ENCODE data around the gene NDUFV1.
A peak's percentile ranks its signal among the peaks of the same experiment; 100 is the strongest.

Gene NDUFV1

GRCh38 chr11:67607507-67607906 lies 771 bp downstream of the NDUFV1 start:
- DNase-seq (ENCODE audit: low read depth): no peak
- TF ChIP-seq, protein P1, sequence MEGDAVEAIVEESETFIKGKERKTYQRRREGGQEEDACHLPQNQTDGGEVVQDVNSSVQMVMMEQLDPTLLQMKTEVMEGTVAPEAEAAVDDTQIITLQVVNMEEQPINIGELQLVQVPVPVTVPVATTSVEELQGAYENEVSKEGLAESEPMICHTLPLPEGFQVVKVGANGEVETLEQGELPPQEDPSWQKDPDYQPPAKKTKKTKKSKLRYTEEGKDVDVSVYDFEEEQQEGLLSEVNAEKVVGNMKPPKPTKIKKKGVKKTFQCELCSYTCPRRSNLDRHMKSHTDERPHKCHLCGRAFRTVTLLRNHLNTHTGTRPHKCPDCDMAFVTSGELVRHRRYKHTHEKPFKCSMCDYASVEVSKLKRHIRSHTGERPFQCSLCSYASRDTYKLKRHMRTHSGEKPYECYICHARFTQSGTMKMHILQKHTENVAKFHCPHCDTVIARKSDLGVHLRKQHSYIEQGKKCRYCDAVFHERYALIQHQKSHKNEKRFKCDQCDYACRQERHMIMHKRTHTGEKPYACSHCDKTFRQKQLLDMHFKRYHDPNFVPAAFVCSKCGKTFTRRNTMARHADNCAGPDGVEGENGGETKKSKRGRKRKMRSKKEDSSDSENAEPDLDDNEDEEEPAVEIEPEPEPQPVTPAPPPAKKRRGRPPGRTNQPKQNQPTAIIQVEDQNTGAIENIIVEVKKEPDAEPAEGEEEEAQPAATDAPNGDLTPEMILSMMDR (IDR thresholded peaks at IDR 0.05; ENCODE audit: low read depth, low read length, missing control alignments): no peak
- H3K4me3 ChIP-seq (ENCODE audit: low read depth, low read length): peak overlapping the region; percentile 94

GRCh38 chr11:67608486-67608885 lies 1.8 kb downstream of the NDUFV1 start:
- TF ChIP-seq, protein P1 (IDR thresholded peaks at IDR 0.05; ENCODE audit: low read depth, low read length, missing control alignments): no peak
- no peak for DNase-seq (ENCODE audit: low read depth)
- no peak overlapping the region for H3K4me3 ChIP-seq (ENCODE audit: low read depth, low read length)

- TF ChIP-seq, protein P1 (IDR thresholded peaks at IDR 0.05; ENCODE audit: low read depth, low read length, missing control alignments): no peak
- DNase-seq (ENCODE audit: low read depth): no peak
- no peak overlapping the region for H3K4me3 ChIP-seq (ENCODE audit: low read depth, low read length)
Measured at GRCh38 chr11:67609316-67609715, 2.6 kb downstream of the NDUFV1 start.

GRCh38 chr11:67610302-67610868 lies 3.6 kb downstream of the NDUFV1 start:
- no peak for DNase-seq (ENCODE audit: low read depth)
- no peak overlapping the region for H3K4me3 ChIP-seq (ENCODE audit: low read depth, low read length)
- TF ChIP-seq, protein P1 (IDR thresholded peaks at IDR 0.05; ENCODE audit: low read depth, low read length, missing control alignments): no peak

- H3K4me3 ChIP-seq (ENCODE audit: low read depth, low read length): no peak overlapping the region
- TF ChIP-seq, protein P1 (IDR thresholded peaks at IDR 0.05; ENCODE audit: low read depth, low read length, missing control alignments): no peak
- DNase-seq (ENCODE audit: low read depth): no peak
Measured at GRCh38 chr11:67611165-67611564, 4.4 kb downstream of the NDUFV1 start.

- H3K4me3 ChIP-seq (ENCODE audit: low read depth, low read length): no peak overlapping the region
- TF ChIP-seq, protein P1 (IDR thresholded peaks at IDR 0.05; ENCODE audit: low read depth, low read length, missing control alignments): no peak
- DNase-seq (ENCODE audit: low read depth): no peak
Measured at GRCh38 chr11:67611704-67612587, 5.2 kb downstream of the NDUFV1 start.

Measured in GM12864 (cell line).